ENCODE results near the gene ZNF674. TPM values are rescaled to one million over a fixed set of nuclear protein-coding genes. Genes with fewer than 3 reads are reported as not detected.

Gene ZNF674
- polyA plus RNA-seq, 1 donor from 2014 or later, result 10.8 TPM

DNA sequence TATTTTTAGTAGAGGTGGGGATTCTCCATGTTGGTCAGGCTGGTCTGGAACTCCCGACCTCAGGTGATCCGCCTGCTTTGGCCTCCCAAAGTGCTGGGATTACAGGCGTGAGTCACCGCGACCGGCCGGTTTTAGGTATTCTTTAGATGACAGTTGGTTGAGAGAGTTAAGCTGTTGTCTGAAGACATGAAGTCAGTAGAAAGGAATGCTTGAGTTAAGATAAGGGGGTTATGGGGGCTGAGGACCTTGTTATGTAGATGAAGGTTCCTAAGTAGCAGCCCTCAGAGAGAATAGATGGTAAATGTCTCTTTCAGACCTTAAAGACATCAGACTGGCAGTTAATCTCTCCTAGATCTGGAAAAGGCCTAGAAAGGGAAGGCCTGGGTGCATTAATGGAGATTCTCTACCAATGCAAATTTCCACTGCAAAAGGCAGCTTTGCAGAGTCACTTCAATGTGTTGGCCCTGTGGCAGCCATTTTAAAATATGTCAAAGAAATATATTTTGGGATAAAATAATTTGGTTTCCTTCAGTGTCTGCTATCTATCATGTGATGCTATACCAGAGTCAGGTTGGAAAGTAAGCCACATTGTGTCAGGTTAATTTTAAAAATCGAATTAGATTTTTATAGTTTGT, 6.4 kb upstream of the ZNF674 start:
- no peak overlapping the region for H3K4me3 ChIP-seq (ENCODE audit: low read length)
- no peaks in the 10 kb centered on the region for H3F3A ChIP-seq (ENCODE audit: insufficient read depth, low read length, poor library complexity, severe bottlenecking)
- no peaks in the 10 kb centered on the region for H3K36me3 ChIP-seq (ENCODE audit: insufficient read depth, low read length)
- no peak overlapping the region for H3K4me2 ChIP-seq (ENCODE audit: low read length)
- H3K27me3 ChIP-seq (ENCODE audit: insufficient read depth, low read depth, low read length), result no peaks in the 10 kb centered on the region
- TF ChIP-seq, protein P1, sequence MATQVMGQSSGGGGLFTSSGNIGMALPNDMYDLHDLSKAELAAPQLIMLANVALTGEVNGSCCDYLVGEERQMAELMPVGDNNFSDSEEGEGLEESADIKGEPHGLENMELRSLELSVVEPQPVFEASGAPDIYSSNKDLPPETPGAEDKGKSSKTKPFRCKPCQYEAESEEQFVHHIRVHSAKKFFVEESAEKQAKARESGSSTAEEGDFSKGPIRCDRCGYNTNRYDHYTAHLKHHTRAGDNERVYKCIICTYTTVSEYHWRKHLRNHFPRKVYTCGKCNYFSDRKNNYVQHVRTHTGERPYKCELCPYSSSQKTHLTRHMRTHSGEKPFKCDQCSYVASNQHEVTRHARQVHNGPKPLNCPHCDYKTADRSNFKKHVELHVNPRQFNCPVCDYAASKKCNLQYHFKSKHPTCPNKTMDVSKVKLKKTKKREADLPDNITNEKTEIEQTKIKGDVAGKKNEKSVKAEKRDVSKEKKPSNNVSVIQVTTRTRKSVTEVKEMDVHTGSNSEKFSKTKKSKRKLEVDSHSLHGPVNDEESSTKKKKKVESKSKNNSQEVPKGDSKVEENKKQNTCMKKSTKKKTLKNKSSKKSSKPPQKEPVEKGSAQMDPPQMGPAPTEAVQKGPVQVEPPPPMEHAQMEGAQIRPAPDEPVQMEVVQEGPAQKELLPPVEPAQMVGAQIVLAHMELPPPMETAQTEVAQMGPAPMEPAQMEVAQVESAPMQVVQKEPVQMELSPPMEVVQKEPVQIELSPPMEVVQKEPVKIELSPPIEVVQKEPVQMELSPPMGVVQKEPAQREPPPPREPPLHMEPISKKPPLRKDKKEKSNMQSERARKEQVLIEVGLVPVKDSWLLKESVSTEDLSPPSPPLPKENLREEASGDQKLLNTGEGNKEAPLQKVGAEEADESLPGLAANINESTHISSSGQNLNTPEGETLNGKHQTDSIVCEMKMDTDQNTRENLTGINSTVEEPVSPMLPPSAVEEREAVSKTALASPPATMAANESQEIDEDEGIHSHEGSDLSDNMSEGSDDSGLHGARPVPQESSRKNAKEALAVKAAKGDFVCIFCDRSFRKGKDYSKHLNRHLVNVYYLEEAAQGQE (IDR thresholded peaks at IDR 0.05; ENCODE audit: borderline replicate concordance), result no peak
- TF ChIP-seq MXI1 (conservative IDR thresholded peaks at IDR 0.05; ENCODE audit: poor library complexity, severe bottlenecking), result no peak
- H2AFZ ChIP-seq (ENCODE audit: low read depth, low read length), result no peak overlapping the region
- H3K9me3 ChIP-seq (ENCODE audit: low read length), result no peaks in the 10 kb centered on the region
- no peaks in the 10 kb centered on the region for H3K9me2 ChIP-seq (ENCODE audit: insufficient read depth, low read length)
- no peak overlapping the region for H3K27ac ChIP-seq (ENCODE audit: low read length)
- no peak overlapping the region for H3K9ac ChIP-seq (ENCODE audit: low read length)
- peaks cover 3% of the 10 kb centered on the region for H3K79me2 ChIP-seq (replicated peaks; ENCODE audit: insufficient read depth, low read length)
- H4K20me1 ChIP-seq (ENCODE audit: insufficient read depth), result no peaks in the 10 kb centered on the region

DNA sequence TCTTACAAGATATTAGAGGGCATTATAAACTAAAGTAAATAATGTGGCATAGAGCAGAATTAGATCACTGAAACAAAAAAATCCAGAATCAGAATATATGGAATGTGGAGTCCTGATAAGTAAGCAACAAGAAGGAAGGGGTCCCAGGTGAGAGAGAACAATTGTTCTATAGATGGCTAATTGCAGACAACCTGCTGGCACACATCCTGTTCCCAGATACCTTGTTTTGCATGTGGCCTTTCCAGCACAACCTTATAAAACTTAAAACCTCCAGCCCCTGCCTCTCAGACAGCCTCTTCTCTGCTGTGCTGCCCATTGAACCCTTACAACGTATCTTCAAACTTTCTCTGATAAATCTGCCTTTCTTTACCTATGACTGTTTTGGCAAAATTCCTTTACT, 4.7 kb upstream of the ZNF674 start:
- TF ChIP-seq POLR2AphosphoS5 (IDR thresholded peaks at IDR 0.05), result no peak
- TF ChIP-seq EZH2 (IDR thresholded peaks at IDR 0.05; ENCODE audit: borderline replicate concordance, insufficient read depth, low read length, poor library complexity, severe bottlenecking), result no peak
- TF ChIP-seq EP300 (conservative IDR thresholded peaks at IDR 0.05; ENCODE audit: poor library complexity, severe bottlenecking), result no peak
- TF ChIP-seq, protein P2, sequence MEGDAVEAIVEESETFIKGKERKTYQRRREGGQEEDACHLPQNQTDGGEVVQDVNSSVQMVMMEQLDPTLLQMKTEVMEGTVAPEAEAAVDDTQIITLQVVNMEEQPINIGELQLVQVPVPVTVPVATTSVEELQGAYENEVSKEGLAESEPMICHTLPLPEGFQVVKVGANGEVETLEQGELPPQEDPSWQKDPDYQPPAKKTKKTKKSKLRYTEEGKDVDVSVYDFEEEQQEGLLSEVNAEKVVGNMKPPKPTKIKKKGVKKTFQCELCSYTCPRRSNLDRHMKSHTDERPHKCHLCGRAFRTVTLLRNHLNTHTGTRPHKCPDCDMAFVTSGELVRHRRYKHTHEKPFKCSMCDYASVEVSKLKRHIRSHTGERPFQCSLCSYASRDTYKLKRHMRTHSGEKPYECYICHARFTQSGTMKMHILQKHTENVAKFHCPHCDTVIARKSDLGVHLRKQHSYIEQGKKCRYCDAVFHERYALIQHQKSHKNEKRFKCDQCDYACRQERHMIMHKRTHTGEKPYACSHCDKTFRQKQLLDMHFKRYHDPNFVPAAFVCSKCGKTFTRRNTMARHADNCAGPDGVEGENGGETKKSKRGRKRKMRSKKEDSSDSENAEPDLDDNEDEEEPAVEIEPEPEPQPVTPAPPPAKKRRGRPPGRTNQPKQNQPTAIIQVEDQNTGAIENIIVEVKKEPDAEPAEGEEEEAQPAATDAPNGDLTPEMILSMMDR (IDR thresholded peaks at IDR 0.05; ENCODE audit: poor library complexity, severe bottlenecking), result no peak
- TF ChIP-seq, protein P1 (IDR thresholded peaks at IDR 0.05; ENCODE audit: borderline replicate concordance), result no peak
- TF ChIP-seq TAF1 (IDR thresholded peaks at IDR 0.05; ENCODE audit: low read depth), result no peak
- H3F3A ChIP-seq (ENCODE audit: insufficient read depth, low read length, poor library complexity, severe bottlenecking), result no peaks in the 10 kb centered on the region
- no peak overlapping the region for H3K4me3 ChIP-seq (ENCODE audit: low read length)
- no peak overlapping the region for H2AFZ ChIP-seq (ENCODE audit: low read depth, low read length)
- H3K9me2 ChIP-seq (ENCODE audit: insufficient read depth, low read length), result no peaks in the 10 kb centered on the region
- H3K27ac ChIP-seq (ENCODE audit: low read length), result no peak overlapping the region
- peaks cover 14% of the 10 kb centered on the region for H3K79me2 ChIP-seq (replicated peaks; ENCODE audit: insufficient read depth, low read length)
- H4K20me1 ChIP-seq (ENCODE audit: insufficient read depth), result no peaks in the 10 kb centered on the region
- H3K4me2 ChIP-seq (ENCODE audit: low read length), result no peak overlapping the region
- H3K9ac ChIP-seq (ENCODE audit: low read length), result no peak overlapping the region
- H3K27me3 ChIP-seq (ENCODE audit: insufficient read depth, low read depth, low read length), result no peaks in the 10 kb centered on the region
- H3K36me3 ChIP-seq (ENCODE audit: insufficient read depth, low read length), result no peaks in the 10 kb centered on the region
- H3K9me3 ChIP-seq (ENCODE audit: low read length), result no peaks in the 10 kb centered on the region

All from neural cell (in vitro differentiated cells).